Neural cell (in vitro differentiated cells): ENCODE data around the gene ZNF362.

Experiments
- EP300 ChIP-seq: fragments of 450-650 bp; conservative IDR thresholded peaks from 2 replicates; pipeline ENCODE4 v1.6.1; 2014; ENCODE audit warnings: antibody characterized with exemption, mild to moderate bottlenecking, moderate library complexity; ENCODE audit not compliant: poor library complexity, severe bottlenecking
- POLR2AphosphoS5 ChIP-seq: IDR thresholded peaks from 2 replicates; pipeline ENCODE4 v1.6.1; 2012
- RAD21 ChIP-seq: fragments of 450-650 bp; conservative IDR thresholded peaks from 2 replicates; pipeline ENCODE4 v1.6.1; 2014; ENCODE audit warnings: antibody characterized with exemption, mild to moderate bottlenecking, moderate library complexity
- TF ChIP-seq, protein P1 (sequence below): fragments of 450-650 bp; IDR thresholded peaks from 2 replicates; pipeline ENCODE4 v1.5.1; 2014; ENCODE audit warnings: antibody characterized with exemption, mild to moderate bottlenecking, moderate library complexity; ENCODE audit not compliant: poor library complexity, severe bottlenecking

DNA sequence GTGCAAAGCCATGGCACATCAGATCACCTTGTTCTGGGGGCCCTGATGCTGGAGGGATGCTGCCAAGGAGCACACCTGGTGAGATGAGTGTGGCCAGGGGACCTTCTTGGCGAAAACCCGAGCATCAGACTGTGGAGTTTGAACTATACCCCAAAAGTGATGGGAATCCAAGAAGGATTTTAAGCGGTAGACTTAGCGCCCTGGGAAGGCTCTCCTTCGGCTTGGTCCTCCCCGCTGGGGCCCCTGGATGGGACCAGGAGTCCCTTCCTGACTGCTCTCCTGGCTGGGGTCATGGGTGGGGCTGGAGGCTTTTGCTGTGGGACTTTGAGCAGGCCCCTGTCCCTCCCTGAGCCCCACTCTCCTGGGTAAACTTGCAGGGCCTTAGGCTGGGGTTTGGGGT, 10.5 kb downstream of the ZNF362 start:
- TF ChIP-seq, protein P1, sequence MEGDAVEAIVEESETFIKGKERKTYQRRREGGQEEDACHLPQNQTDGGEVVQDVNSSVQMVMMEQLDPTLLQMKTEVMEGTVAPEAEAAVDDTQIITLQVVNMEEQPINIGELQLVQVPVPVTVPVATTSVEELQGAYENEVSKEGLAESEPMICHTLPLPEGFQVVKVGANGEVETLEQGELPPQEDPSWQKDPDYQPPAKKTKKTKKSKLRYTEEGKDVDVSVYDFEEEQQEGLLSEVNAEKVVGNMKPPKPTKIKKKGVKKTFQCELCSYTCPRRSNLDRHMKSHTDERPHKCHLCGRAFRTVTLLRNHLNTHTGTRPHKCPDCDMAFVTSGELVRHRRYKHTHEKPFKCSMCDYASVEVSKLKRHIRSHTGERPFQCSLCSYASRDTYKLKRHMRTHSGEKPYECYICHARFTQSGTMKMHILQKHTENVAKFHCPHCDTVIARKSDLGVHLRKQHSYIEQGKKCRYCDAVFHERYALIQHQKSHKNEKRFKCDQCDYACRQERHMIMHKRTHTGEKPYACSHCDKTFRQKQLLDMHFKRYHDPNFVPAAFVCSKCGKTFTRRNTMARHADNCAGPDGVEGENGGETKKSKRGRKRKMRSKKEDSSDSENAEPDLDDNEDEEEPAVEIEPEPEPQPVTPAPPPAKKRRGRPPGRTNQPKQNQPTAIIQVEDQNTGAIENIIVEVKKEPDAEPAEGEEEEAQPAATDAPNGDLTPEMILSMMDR: no peak
- no peak for TF ChIP-seq RAD21
- no peak for TF ChIP-seq EP300
- no peak for TF ChIP-seq POLR2AphosphoS5
